NCI-H526 treated with DMSO at 0.1 percent for 48 hours (cell line): ENCODE data around the gene DOCK11.
A peak's percentile ranks its signal among the peaks of the same experiment; 100 is the strongest.

Source experiments
- DNase-seq: peaks from one replicate; lab custom pipeline; 2025; lab: John Stamatoyannopoulos, UW

The DOCK11 gene

DNA sequence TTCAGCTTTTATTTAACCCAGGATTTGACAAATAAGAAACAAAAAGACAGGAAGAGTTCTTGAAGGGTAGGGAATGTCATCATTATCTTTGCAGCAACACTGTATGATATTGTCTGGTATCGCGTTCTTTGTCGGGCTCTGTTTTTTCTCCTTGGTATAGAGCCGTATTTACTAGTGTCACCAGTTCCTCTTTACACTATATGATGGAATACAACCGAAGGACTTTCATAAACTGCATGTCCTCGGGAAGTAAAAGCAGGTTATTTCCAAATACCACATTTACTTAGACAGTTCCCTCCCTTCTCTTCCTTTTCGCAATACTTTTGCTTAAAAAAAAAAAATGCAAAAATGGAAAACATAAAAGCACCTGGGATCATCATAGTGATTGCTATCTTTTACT lies 135.2 kb downstream of the DOCK11 start:
- DNase-seq: no peak

DNA sequence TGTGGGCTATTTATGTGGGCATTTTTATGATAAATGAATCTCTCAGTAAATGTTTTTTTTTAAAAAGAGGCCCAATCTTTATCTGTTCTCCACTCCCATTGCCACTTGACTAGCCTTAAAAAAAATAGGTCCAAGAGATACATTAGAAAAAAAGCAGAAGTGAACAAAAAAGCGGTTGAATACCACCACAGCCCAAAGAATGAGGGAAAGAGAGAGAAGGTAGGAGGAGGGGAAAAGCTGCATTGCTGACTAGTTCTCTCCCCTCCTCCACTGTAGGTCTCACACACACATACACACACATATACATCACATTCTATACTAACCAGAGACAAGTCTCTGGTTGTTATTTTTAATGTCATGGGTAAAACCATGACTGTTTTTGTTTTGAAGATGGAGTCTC lies 136.0 kb downstream of the DOCK11 start:
- no peak for DNase-seq

DNA sequence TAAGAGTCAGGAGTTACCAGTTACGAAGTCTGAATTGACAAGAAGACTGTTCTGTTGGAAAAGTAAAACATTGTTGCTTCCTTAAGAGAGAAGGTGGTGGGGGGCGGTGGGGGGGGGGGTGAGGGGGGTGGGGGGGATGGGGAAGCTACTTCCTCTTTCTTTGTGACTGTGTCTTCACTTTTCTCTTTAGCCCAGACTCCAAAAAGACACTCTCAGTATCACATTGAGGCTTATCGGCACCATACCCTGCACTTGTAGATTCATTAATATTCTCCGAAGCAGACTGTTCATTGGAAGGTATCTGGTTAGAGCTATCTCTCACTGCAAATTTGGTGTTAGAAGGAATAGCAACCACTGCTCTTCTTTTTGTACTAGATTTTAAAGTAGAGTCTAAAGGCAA lies 137.2 kb downstream of the DOCK11 start:
- DNase-seq: no peak

DNA sequence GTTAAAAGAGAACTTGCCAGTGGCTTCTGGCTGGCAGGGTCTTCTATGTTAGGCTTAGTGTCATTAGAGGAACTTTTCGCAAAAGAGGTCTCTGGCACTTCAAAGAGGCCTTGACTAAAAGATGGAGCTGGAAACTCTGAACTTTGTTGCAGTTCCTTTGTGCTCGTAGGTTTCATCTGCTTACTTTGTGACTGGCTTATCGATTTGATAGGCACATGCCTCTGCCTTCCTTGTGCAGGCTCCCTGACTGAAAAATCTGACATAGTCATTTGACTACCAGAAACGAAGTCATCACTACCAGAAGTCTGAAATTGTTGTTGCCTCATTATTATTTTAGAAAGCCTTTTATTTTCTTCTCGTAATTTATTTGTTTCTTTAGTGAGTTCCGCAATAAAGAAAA lies 137.9 kb downstream of the DOCK11 start:
- DNase-seq: no peak

DNA sequence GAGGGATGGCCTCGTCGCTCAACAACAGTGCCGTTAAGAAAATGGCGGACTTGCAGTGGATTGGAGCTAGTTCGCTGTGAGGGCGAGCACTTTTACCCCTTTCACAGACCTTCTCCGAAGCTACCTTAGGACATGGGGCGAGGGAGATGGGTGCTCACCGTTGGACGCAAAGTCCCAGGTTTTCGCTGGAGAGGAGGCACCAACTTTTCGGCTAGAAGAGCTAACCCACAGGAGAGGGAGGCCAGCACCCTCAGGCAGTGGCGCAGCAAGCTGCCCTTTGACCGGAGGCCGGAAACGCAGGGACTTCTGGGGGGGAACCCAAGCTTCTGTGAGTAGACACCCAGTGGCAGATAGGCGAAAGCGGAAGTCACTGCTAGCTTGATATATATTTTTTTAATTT lies 138.7 kb downstream of the DOCK11 start:
- DNase-seq: no peak

DNA sequence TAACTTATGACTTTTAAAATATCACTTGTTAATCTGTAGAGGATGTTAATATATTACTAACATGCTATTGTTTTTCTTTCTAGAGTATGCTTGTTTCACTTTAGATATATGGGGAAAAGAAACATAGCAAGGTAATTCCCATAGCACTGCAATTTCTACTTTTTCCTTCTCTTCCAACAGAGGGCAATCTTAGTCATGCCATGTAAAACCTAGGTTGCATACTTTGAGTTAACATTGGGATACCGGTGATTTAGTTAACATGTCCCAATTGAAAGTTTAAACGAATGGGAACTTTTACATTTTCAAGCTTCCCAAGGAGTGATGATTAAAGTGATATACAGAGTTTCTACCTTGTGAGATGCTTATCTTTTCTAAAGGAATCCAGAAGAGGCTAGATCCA lies 142.4 kb downstream of the DOCK11 start:
- DNase-seq: peak; percentile 18

DNA sequence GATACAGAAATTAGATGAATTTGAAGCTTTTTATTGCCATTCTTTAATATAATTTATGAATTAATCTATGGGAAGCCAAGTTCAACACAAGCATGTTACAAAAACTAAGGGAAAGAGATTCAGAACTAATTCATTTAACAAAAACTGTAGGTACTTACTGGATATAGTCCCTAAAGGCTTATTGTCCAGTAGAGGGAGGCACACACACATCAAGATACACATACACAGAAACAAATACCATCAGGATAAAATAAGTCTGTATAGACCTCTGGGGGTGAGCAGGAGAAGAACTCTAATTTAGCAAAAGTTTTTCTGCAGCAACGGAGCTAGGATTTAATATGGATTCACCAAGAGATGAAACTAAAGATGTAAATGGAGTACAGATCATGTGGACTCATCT lies 148.8 kb downstream of the DOCK11 start:
- DNase-seq: peak; percentile 89

DNA sequence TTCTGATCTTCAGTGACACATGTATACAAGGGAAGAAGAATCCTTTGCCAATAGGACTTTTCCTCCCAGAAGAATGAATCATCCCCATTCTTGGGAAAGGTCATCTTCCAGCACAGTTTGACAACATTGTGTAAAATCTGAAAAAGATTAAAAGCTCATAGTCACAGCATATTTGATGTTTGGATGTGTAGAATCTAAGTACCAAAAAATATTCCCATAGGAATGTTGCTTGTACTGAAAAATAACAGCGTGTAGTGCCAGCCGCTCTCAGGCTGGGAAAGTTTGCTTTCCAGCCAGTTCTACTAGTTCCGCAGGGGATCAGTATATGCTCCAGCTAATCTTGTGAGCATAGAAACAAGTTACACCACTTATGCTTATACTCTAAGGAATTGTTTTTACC lies 157.1 kb downstream of the DOCK11 start:
- no peak for DNase-seq

DNA sequence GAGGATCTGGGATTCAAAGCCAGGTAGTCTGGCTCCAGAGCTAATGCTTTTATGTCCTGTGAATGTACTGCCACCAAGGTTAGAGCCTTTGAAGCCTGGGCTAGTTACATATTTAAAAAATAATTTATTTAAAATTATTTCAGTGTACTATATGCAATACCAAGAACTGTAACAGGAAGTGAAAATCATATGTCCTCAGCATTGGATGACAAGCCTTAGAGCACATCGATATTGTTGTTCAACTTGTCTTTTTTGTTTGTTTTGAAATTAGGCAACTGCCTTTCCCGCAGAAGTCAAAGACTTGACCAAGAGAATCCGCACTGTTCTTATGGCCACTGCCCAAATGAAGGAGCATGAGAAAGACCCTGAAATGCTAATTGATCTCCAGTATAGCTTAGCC lies 158.7 kb downstream of the DOCK11 start:
- DNase-seq: no peak

DNA sequence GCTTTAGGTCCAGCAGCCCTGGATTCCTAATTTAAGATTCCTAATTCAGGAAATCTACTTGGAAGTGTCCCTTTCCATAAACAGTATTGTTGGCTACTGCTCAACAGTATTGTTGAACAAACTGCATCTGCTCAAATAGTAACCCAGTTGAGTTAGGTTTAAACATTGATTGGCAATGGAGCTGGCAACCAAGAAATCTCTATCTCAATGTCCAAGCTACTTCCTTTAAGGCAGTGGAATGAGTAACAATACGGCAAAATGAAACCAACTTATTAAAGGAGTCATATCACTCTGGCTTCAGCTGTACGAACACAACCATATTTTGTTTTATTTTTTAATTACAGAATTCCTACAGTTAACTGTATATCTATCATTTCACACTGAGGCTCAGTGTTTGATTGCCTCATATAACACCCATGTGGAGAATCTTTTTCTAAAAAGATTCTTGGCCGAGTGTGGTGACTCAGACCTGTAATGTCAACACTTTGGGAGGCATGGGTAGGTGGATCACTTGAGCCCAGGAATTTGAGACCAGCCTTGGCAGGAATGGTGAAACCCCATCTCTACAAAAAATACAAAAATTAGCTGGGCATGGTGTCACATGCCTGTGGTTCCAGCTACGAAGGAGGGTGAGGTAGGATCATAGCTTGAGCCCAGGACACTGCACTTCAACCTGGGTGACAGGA lies 160.1 kb downstream of the DOCK11 start:
- DNase-seq: no peak

DNA sequence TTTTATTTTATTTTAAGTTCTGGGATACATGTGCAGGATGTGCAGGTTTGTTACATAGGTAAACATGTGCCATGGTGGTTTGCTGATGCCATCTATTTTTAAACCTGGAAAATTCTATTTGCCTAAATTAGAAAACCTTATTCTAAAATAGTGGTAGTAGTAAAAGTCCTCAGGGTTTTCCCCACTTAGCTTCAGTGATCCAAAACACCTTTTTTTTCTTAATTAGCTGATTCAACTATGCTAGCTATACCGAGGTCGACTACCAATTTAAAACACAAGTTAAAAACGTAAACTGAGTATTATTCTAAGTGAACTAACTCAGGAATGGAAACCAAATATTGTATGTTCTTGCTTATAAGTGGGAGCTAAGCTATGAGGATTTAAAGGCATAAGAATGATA lies 161.8 kb downstream of the DOCK11 start:
- no peak for DNase-seq

DNA sequence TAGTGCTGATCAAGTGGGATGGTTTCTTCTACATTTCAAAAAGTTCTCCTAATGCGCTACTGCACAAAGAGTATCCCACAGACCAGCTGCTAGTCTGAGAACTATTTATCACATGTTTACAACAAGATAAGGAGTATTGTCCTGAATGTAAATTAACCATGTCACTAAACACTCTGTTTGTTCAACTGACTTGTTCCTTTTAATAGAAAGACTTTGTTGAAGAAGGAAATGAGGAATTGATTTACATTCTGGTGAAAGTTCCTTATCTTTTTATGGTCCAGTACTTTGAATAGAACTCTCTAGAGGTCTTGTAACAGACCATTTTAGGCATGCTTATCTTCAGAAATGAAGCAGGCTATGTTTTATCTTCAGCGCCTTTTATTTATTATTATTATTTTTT lies 164.5 kb downstream of the DOCK11 start:
- no peak for DNase-seq

DNA sequence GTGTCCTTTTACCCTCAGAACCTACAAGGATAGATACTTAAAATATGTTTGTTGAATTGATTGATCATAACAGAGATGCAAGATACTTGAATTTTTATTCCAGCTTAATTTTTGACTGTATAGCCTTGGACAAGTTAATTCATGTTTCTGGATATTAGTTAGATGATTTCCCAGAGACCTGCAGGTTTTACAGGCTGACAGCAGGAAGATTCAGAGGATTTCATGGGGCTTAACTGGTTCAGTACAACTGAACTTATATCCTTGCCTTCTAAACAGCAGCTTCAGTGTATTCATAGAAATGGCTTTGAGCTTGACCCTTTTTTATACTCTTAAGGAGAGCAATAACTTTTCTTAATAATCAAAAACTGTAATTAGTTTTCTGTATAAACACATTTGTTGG lies 169.6 kb downstream of the DOCK11 start:
- DNase-seq: no peak

DNA sequence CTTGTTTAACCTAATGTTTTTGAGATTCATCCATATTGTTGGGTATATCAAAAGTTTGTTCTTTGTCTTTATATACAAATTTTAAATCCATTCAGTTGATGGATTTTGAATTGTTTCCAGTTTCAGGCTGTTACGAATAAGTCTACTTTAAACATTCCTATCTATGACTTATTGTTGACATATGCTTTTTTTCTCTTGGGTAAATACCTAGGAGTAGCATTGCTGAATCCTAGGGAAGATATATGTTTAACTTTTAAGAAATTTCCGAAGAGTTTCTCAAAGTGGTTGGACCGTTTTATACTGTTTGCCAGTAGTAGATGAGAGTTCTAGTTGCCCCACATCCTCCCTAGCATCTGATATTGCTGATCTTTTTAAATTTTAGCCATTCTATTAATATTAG lies 170.9 kb downstream of the DOCK11 start:
- no peak for DNase-seq

DNA sequence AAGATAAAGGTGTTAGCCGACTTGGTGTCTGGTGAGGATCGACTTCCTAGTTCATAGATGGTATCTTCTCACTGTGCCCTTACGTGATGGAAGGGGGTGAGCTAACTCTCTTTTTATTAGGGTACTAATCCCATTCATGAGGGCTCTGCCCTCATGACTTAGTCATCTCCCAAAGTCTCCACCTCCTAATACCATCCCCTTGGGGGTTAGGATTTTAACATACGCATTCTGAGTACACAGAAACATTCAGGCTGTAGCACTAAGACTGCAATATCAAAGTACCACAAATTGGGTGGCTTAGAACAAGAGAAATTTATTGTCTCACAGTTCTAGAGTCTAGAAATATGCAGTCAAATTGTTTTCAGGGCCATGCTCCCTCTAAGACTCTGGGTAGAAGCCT lies 173.8 kb downstream of the DOCK11 start:
- DNase-seq: no peak

DNA sequence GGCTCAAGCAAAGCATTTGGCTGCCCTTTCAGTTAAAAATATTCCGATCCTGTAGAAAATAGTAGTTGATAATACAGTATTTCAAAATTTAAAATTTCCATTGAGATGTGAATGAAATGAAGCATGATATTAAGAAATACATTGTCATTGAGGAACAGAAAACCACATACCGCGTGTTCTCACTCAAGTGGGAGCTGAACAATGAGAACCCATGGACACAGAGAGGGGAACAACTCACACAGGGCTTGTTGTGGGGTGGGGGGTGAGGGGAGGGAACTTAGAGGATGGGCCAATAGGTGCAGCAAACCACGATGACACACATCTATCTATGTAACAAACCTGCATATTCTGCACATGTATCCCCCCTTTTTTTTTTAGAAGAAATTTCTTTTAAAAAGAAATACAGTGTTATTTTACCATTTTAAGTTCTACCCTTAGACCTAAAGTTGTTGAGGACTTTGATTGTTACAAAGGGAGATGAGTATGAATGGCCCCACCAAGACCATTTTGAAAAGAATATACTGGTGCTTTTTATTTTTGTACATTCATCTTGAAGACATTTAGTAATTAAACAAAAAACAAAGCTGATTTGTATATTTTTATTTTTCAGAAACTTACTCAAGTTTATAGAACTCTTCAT lies 179.8 kb downstream of the DOCK11 start:
- DNase-seq: peak; percentile 88

DNA sequence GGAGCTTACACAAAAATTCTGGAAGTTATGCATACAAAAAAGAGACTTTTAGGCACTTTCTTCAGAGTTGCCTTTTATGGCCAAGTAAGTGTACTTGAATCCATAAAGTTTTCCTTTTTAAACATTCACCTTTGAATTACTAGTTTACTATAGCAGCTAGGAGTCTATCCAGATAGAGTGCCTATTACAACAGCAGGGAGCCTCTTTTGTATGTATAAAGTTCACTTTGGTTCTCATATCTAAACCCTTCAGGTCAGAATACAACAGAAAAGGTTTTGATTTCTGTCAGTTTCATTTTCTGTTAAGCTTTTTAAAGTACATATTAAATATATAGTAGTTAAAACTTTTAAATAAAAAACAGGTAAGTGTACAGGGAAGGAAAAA lies 180.3 kb downstream of the DOCK11 start:
- no peak for DNase-seq

DNA sequence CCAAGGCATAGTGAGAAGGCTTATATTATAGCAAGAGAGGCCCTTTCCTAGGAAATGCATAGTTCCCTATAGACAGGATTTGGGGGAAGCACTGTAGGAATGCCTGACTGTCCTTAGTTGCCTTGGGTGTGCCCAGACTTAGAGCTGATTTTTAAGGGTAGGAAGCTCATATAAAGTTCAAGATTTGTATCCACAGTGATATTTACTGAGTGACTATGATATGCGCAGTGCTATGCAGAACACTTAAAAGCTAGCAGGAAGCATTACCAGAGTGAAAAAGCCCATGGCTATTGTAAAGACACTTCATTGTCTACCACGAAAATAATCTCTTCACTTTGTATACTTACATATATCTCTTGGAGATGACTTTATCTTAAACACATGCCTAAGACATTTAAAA lies 181.7 kb downstream of the DOCK11 start:
- no peak for DNase-seq

DNA sequence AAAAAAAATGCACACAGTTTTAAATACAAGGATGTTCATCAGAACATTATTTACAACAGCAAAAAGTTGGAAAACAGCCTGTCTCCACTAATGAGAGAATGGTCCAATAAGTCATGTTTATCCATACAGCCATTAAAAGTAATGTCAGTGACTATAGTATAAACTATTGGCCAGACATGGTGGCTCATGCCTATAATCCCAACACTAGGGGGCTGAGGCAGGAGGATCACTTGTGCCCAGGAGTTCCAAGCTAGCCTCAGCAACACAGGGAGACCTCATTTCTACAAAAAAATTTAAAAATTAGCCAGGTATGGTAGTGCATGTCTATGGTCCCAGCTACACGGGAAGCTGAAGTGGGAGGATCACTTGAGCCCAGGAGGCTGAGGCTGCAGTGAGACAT lies 183.7 kb downstream of the DOCK11 start:
- no peak for DNase-seq

DNA sequence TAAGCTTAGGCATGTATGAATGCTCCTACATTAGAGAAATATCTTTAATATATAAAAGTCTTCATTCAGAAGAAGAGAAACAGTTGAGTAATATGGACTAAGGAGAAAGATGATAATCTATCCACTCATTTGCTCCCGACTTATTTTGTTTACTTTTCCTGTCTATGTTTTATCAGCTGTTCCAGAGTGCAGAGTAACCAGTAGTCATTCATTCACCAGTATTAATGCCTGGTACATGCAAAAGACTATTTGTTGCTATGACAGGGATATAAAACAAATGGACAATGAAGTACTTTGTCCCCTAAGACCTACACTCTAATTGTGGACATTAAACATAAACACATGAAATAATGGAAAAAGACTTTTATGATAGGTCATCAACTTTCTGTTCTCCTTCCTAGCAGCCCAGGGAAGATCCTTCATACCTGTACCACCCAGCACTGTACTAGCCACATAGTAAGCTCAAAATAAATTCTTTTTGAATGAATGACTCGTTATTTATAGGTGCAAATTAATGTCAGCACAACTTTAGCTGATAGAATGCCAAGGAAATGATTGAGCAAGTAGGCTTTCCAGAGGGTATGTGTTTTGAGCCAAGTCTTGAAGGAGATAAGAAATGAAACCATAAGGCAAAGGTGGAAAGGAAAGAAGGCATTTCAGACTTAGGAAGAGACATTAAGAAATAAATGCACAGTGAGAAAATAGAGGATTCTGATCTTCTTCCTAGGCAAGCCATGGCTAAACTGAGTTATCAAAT lies 186.8 kb downstream of the DOCK11 start:
- peak; percentile 92 for DNase-seq

DNA sequence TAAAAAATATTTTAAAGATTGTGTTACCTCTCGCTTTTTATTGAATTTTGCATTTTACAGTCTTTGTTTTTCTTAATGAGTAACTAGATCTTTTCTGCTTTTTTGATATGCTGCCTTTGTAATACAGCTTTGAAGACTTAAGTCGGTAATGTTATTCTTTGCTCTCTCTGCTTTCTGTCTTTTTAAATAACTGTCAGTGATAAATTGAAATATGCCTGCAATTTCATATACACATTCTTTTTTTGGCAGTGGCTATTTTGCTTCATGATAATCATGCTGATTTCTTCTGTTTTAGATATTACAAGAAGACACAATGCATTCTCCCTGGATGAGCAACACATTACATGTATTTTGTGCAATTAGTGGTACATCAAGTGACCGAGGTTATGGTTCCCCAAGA lies 189.8 kb downstream of the DOCK11 start:
- DNase-seq: peak; percentile 10

DNA sequence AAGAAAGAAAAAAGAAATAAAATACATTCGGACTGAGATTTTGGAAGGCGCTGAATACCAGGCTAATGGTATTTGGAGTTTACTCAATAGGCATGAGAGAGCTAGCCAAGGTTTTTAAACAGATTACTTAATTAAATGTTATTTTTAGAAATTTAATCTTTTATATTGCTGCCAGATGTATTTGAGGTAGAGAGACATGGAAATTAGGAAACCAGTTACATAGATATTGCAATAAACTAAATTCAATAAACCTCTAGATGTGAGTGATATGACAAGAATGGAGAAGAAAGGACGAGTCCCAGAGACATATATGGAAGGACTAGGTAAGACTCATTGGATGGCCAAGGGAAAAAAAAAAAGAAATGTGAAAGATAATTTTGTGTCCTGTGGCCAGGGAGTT lies 193.3 kb downstream of the DOCK11 start:
- DNase-seq: no peak

DNA sequence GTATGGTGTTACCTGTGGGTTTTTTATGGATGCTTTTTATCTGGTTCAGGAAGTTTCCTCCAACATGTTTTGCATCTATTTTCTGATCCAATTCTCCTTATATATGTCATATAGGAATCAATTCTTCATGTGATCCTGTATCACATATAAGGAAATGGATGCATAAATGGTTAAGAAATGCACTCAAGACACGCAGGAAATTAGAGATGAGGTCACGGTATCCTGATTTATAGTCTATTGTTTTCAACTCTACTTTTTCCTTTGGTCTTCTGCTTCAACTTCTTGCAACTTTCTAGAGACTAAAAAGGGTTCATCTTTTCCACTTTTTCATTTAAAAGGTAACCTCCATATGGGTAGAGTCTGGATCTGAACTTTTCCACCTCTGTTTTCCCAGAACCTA lies 198.2 kb downstream of the DOCK11 start:
- DNase-seq: no peak

DNA sequence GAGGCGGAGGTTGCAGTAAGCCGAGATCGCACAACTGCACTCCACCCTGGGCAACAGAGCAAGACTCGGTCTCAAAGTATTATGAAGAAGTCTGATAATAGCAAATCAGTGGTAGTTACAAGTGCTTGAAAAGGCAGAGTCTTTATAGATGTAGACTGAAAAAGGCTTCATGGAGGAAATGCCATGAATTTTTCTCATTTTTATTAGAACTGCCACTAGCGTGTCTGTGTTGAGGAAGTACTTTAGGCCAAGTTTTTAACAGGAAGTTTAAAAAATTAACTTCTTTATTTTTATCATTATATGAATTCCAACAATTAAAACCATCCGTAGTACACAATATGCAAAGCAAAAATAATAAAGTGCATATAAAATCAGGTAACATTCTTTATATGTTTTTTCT lies 199.0 kb downstream of the DOCK11 start:
- DNase-seq: no peak
